Osteoblast (primary cell): ENCODE measurements around the gene PAWR. TPM values are rescaled to one million over a fixed set of nuclear protein-coding genes. Genes with fewer than 3 reads are reported as not detected.
A peak's percentile ranks its signal among the peaks of the same experiment; 100 is the strongest.

Experiments
- DNase-seq: peaks from one replicate; pipeline ENCODE4 v3.0.0; 2011; ENCODE audit warnings: low spot score, mixed read lengths; ENCODE audit not compliant: insufficient read length; ENCODE audit errors: missing footprints
- H2AFZ ChIP-seq: 2 replicates; pipeline ENCODE4 v1.6.0; 2011; ENCODE audit warnings: mild to moderate bottlenecking, low read length
- H3K27ac ChIP-seq: 2 replicates; pipeline ENCODE4 v1.5.1; 2011; ENCODE audit warnings: mild to moderate bottlenecking, low read depth, low read length, moderate library complexity
- H3K27me3 ChIP-seq: 2 replicates; pipeline ENCODE4 v1.6.0; 2012; ENCODE audit warnings: mild to moderate bottlenecking, control low read depth, inconsistent platforms, low read length, moderate library complexity; ENCODE audit not compliant: insufficient read depth
- H3K36me3 ChIP-seq: 2 replicates; pipeline ENCODE4 v1.5.1; 2011; ENCODE audit warnings: mild to moderate bottlenecking, low read length, control low read depth, moderate library complexity; ENCODE audit not compliant: insufficient read depth
- H3K4me1 ChIP-seq: 2 replicates; pipeline ENCODE4 v1.5.1; 2011; ENCODE audit warnings: mild to moderate bottlenecking, low read length, control low read depth, moderate library complexity; ENCODE audit not compliant: insufficient read depth
- H3K4me2 ChIP-seq: 2 replicates; pipeline ENCODE4 v1.6.0; 2011; ENCODE audit warnings: mild to moderate bottlenecking, low read length; ENCODE audit not compliant: insufficient read depth
- H3K4me3 ChIP-seq: fragments of 200-600 bp; sonication (generic); 3 replicates; pipeline ENCODE4 v1.5.1; 2012; ENCODE audit warnings: mild to moderate bottlenecking, low read length, inconsistent platforms; ENCODE audit not compliant: insufficient read depth
- H3K79me2 ChIP-seq: 2 replicates; pipeline ENCODE4 v1.6.0; 2012; ENCODE audit warnings: mild to moderate bottlenecking, low read length, control low read depth, inconsistent platforms; ENCODE audit not compliant: insufficient read depth
- H3K9me3 ChIP-seq: 2 replicates; pipeline ENCODE4 v1.5.1; 2011; ENCODE audit warnings: low read depth, low read length, control low read depth
- H4K20me1 ChIP-seq: 2 replicates; pipeline ENCODE4 v1.6.0; 2012; ENCODE audit warnings: mild to moderate bottlenecking, low read length, control low read depth; ENCODE audit not compliant: insufficient read depth
- total RNA-seq: library from RNA; depleted of rRNA; stranded (reverse); fragments of >200 nt; gene quantifications from 2 replicates; pipeline ENCODE4 v1.2.3, GENCODE V29; 2012
- TF ChIP-seq, protein P1 (sequence below): IDR thresholded peaks from 2 replicates; pipeline ENCODE4 v1.5.1; 2011; ENCODE audit warnings: mild to moderate bottlenecking, low read depth, low read length, moderate library complexity; ENCODE audit errors: extremely low read depth

PAWR gene
- total RNA-seq, 1 donor, result 78.5 TPM

DNA sequence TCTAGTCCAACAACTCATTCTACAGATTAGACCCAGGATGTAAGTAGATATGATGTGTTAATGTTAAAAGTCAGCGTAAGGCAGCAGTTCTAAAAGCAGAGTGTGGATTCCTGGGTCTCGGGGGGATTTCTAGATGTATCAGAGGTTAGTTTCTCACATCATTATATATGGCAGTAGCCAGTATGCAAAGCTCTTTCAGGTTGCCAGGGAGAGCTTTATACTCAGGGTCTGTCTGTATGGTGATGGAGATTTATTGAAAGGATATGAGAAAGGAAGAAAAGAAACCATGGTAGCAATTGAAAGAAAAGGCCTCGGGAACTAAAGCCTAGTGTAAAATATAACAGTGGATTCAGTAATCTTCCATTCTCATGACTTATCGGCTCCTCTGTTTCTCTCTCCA, 26.2 kb upstream of the PAWR start:
- Histone ChIP-seq H3K27me3 (no peaks in the 10 kb centered on the region), H3K4me3 (no peak overlapping the region), H2AFZ (no peak overlapping the region), H3K36me3 (no peaks in the 10 kb centered on the region), H4K20me1 (no peaks in the 10 kb centered on the region), H3K4me1 (no peaks in the 10 kb centered on the region), H3K27ac (no peak overlapping the region), H3K9me3 (no peaks in the 10 kb centered on the region), H3K79me2 (no peaks in the 10 kb centered on the region), H3K4me2 (no peak overlapping the region)
- no peak for DNase-seq
- TF ChIP-seq, protein P1, sequence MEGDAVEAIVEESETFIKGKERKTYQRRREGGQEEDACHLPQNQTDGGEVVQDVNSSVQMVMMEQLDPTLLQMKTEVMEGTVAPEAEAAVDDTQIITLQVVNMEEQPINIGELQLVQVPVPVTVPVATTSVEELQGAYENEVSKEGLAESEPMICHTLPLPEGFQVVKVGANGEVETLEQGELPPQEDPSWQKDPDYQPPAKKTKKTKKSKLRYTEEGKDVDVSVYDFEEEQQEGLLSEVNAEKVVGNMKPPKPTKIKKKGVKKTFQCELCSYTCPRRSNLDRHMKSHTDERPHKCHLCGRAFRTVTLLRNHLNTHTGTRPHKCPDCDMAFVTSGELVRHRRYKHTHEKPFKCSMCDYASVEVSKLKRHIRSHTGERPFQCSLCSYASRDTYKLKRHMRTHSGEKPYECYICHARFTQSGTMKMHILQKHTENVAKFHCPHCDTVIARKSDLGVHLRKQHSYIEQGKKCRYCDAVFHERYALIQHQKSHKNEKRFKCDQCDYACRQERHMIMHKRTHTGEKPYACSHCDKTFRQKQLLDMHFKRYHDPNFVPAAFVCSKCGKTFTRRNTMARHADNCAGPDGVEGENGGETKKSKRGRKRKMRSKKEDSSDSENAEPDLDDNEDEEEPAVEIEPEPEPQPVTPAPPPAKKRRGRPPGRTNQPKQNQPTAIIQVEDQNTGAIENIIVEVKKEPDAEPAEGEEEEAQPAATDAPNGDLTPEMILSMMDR, result no peak

DNA sequence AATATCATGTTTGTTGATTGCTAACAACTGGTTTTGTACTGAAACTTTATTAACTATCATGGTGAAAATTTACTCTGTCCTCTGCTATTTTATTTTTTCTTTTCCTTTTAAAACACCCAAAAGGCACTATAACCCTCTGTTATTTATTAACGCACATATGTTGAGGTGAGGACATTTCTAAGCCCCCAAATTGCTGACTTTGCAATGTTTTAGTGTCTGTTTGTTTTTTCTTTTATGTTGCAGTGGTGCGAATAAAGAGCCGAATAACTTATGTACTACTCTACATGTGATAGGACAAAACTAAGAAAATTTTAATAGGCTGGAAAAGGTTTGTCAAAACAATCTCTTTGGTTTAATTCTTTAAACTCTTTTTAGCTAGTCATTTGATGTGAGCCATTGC, 24.5 kb upstream of the PAWR start:
- TF ChIP-seq, protein P1, result no peak
- Histone ChIP-seq H3K9me3 (no peaks in the 10 kb centered on the region), H3K4me1 (no peaks in the 10 kb centered on the region), H3K4me3 (no peak overlapping the region), H3K36me3 (no peaks in the 10 kb centered on the region), H3K27ac (no peak overlapping the region), H3K79me2 (no peaks in the 10 kb centered on the region), H3K4me2 (no peak overlapping the region), H2AFZ (no peak overlapping the region), H4K20me1 (no peaks in the 10 kb centered on the region), H3K27me3 (no peaks in the 10 kb centered on the region)
- DNase-seq, result no peak

DNA sequence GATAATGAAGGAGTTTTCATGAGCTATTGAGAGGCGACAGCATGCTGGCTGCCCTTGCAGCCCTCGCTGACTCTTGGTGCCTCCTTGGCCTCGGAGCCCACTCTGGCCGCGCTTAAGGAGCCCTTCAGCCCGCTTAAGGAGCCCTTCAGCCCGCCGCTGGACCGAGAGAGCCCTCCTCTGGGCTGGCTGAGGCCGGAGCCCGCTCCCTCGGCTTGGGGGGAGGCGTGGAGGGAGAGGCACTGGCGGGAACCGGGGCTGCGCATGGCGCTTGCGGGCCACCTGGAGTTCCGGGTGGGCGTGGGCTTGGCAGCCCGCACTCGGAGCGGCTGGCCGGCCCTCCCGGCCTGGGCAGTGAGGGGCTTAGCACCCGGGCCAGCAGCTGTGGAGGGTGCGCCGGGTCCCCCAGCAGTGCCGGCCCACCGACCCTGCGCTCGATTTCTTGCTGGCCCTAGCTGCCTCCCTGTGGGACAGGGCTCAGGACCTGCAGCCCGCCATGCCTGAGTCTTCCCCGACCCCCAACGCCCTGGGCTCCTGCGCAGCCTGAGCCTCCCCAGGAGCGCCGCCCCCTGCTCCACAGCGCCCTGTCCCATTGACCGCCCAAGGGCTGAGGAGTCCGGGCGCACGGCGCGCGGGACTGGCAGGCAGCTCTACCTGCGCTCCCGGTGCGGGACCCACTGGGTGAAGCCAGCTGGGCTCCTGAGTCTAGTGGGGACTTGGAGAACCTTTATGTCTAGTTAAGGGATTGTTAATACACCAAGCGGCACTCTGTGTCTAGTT, 20.1 kb upstream of the PAWR start:
- no peak overlapping the region for H3K4me3 ChIP-seq
- H3K4me2 ChIP-seq, result peak overlapping the region; percentile 4
- H2AFZ ChIP-seq, result no peak overlapping the region
- H3K79me2 ChIP-seq, result no peaks in the 10 kb centered on the region
- H3K27ac ChIP-seq, result no peak overlapping the region
- TF ChIP-seq, protein P1, result no peak
- no peaks in the 10 kb centered on the region for H4K20me1 ChIP-seq
- no peaks in the 10 kb centered on the region for H3K36me3 ChIP-seq
- no peak for DNase-seq
- no peaks in the 10 kb centered on the region for H3K4me1 ChIP-seq
- no peaks in the 10 kb centered on the region for H3K27me3 ChIP-seq
- H3K9me3 ChIP-seq, result no peaks in the 10 kb centered on the region

DNA sequence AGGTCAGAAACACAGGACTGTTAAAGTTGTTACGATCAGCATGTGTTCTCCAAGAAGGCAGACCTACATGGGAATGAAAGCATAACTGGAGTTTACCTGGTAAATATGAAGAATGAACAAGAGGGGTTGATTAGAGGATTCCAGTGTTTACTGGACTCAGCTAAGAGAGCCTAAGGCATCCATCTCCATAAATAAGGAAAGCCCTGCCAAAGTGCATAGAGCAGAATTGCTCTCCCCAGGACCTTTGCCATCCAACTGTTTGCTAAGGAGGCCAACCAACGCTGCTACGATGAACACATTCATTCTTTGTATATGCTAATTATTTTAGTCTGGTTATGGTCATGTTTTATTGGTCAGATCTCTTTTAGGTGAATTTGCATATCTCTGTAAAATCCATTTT, 17.1 kb upstream of the PAWR start:
- Histone ChIP-seq H3K4me2 (no peak overlapping the region), H3K4me3 (no peak overlapping the region), H3K27me3 (no peaks in the 10 kb centered on the region), H4K20me1 (no peaks in the 10 kb centered on the region), H3K9me3 (no peaks in the 10 kb centered on the region), H3K4me1 (no peaks in the 10 kb centered on the region), H2AFZ (no peak overlapping the region), H3K79me2 (no peaks in the 10 kb centered on the region), H3K27ac (no peak overlapping the region), H3K36me3 (no peaks in the 10 kb centered on the region)
- TF ChIP-seq, protein P1, result no peak
- no peak for DNase-seq
